IMR-90 (cell line): ENCODE measurements around the gene DIAPH2.

ENCODE experiments used
- CHD1 ChIP-seq: IDR thresholded peaks from 2 replicates; pipeline ENCODE4 v1.6.1; 2012; ENCODE audit warnings: low read depth, low read length, improper control_type of control experiment
- POLR2A ChIP-seq: IDR thresholded peaks from 2 replicates; pipeline ENCODE4 v1.6.1; 2012; ENCODE audit warnings: mild to moderate bottlenecking, low read depth, low read length
- RAD21 ChIP-seq: IDR thresholded peaks from 2 replicates; pipeline ENCODE4 v1.6.1; 2012; ENCODE audit warnings: low read length, improper control_type of control experiment
- TF ChIP-seq, protein P1 (sequence below): conservative IDR thresholded peaks from 2 replicates; pipeline ENCODE4 v1.5.1; 2012; ENCODE audit warnings: mild to moderate bottlenecking, low read depth, low read length, improper control_type of control experiment

- TF ChIP-seq, protein P1, sequence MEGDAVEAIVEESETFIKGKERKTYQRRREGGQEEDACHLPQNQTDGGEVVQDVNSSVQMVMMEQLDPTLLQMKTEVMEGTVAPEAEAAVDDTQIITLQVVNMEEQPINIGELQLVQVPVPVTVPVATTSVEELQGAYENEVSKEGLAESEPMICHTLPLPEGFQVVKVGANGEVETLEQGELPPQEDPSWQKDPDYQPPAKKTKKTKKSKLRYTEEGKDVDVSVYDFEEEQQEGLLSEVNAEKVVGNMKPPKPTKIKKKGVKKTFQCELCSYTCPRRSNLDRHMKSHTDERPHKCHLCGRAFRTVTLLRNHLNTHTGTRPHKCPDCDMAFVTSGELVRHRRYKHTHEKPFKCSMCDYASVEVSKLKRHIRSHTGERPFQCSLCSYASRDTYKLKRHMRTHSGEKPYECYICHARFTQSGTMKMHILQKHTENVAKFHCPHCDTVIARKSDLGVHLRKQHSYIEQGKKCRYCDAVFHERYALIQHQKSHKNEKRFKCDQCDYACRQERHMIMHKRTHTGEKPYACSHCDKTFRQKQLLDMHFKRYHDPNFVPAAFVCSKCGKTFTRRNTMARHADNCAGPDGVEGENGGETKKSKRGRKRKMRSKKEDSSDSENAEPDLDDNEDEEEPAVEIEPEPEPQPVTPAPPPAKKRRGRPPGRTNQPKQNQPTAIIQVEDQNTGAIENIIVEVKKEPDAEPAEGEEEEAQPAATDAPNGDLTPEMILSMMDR: no peak
- TF ChIP-seq RAD21 (no peak), CHD1 (no peak), POLR2A (no peak)
Observed at GRCh38 chrX:97200454-97200853, 515.8 kb downstream of the DIAPH2 start.
